Activated CD4-positive, alpha-beta T cell treated with anti-CD3 and anti-CD28 coated beads for 4 hours (primary cell): Measurements from ENCODE around the gene SUPT3H.

Source experiments
- DNase-seq, 2 donors: peaks; one replicate each; pipeline ENCODE4 v3.0.0-alpha.2; 2020

Gene SUPT3H

GRCh38 chr6:45387236-45387635 lies 9.5 kb upstream of the SUPT3H start:
- DNase-seq: no peak

GRCh38 chr6:45386501-45386900 lies 8.8 kb upstream of the SUPT3H start:
- DNase-seq: no peak

GRCh38 chr6:45382391-45382790 lies 4.7 kb upstream of the SUPT3H start:
- DNase-seq: no peak

- no peak for DNase-seq
These were observed 696 bp upstream of the SUPT3H start for GRCh38 chr6:45378334-45378926.

GRCh38 chr6:45377043-45377553 lies 636 bp downstream of the SUPT3H start:
- DNase-seq: peak; percentile 81 to 86

- DNase-seq: no peak
These were observed 1.3 kb downstream of the SUPT3H start for GRCh38 chr6:45376310-45377042.

- no peak for DNase-seq
These were observed 2.3 kb downstream of the SUPT3H start for GRCh38 chr6:45375449-45375848.

GRCh38 chr6:45371924-45372573 lies 5.7 kb downstream of the SUPT3H start:
- no peak for DNase-seq

GRCh38 chr6:45369870-45370269 lies 7.9 kb downstream of the SUPT3H start:
- no peak for DNase-seq

- DNase-seq: no peak
These were observed 9.7 kb downstream of the SUPT3H start for GRCh38 chr6:45367999-45368398.

- DNase-seq: no peak
These were observed 11.2 kb downstream of the SUPT3H start for GRCh38 chr6:45366534-45366933.

GRCh38 chr6:45365036-45365435 lies 12.7 kb downstream of the SUPT3H start:
- DNase-seq: no peak

- no peak for DNase-seq
These were observed 13.3 kb downstream of the SUPT3H start for GRCh38 chr6:45364466-45364865.

GRCh38 chr6:45353654-45354053 lies 24.1 kb downstream of the SUPT3H start:
- DNase-seq: no peak

- DNase-seq: no peak
These were observed 26.1 kb downstream of the SUPT3H start for GRCh38 chr6:45351667-45352066.

- no peak for DNase-seq
These were observed 26.7 kb downstream of the SUPT3H start for GRCh38 chr6:45351076-45351475.

GRCh38 chr6:45350186-45350710 lies 27.5 kb downstream of the SUPT3H start:
- DNase-seq: no peak

- DNase-seq: no peak
These were observed 32.8 kb downstream of the SUPT3H start for GRCh38 chr6:45344900-45345299.

- DNase-seq: no peak
These were observed 49.2 kb downstream of the SUPT3H start for GRCh38 chr6:45328523-45328922.

- no peak for DNase-seq
These were observed 49.7 kb downstream of the SUPT3H start, which contains the start of gene RUNX2 for GRCh38 chr6:45327956-45328522. TSS of gene RUNX2 (plus strand) at chr6:45328330. CDS start at chr6:45328727, 397 bp downstream.

GRCh38 chr6:45326698-45327417 lies 50.9 kb downstream of the SUPT3H start:
- no peak for DNase-seq

- no peak for DNase-seq
These were observed 54.0 kb downstream of the SUPT3H start for GRCh38 chr6:45323656-45324224.
